Activated CD4-positive, alpha-beta T cell treated with anti-CD3 and anti-CD28 coated beads, Interleukin-2, amount 10 ng/mL, durations not matched to agents 7 days and 5 days (primary cell): ENCODE data around the gene LAPTM5. TPM values are rescaled to one million over a fixed set of nuclear protein-coding genes. Genes with fewer than 3 reads are reported as not detected.

Source experiments
- CTCF ChIA-PET: fragments of 350-600 bp; sonication (Branson Sonifier 250); formaldehyde crosslinking; loops from one replicate; lab custom pipeline; 2021; ENCODE audit warnings: antibody characterized with exemption; lab: Charles Lee
- POLR2A ChIA-PET: fragments of 350-600 bp; sonication (Branson Sonifier 250); formaldehyde crosslinking; loops from one replicate; lab custom pipeline; 2021; ENCODE audit warnings: antibody characterized with exemption; lab: Charles Lee
- DNase-seq: peaks from one replicate; pipeline ENCODE4 v3.0.0-alpha.2; 2020
- H3K27ac Mint-ChIP-seq: one replicate; pipeline ENCODE4 v1.8.0; 2021; ENCODE audit warnings: mild to moderate bottlenecking, moderate library complexity, mixed read lengths
- H3K27me3 Mint-ChIP-seq: one replicate; pipeline ENCODE4 v1.8.0; 2021; ENCODE audit warnings: mixed read lengths
- H3K36me3 Mint-ChIP-seq: one replicate; pipeline ENCODE4 v1.8.0; 2021; ENCODE audit warnings: low read depth, mixed read lengths
- H3K4me1 Mint-ChIP-seq: one replicate; pipeline ENCODE4 v1.8.0; 2021; ENCODE audit warnings: mixed read lengths
- H3K4me3 Mint-ChIP-seq: one replicate; pipeline ENCODE4 v1.8.0; 2021; ENCODE audit warnings: mild to moderate bottlenecking, moderate library complexity, mixed read lengths
- H3K9me3 Mint-ChIP-seq: one replicate; pipeline ENCODE4 v1.8.0; 2021; ENCODE audit warnings: mixed read lengths
- total RNA-seq, 2 experiments: library from RNA; stranded (reverse); gene quantifications; one replicate each; pipeline ENCODE4 v1.2.3, GENCODE V29; 2021

LAPTM5 gene
- total RNA-seq, 2 experiments from 2014 or later, result 481 to 584 TPM

DNA sequence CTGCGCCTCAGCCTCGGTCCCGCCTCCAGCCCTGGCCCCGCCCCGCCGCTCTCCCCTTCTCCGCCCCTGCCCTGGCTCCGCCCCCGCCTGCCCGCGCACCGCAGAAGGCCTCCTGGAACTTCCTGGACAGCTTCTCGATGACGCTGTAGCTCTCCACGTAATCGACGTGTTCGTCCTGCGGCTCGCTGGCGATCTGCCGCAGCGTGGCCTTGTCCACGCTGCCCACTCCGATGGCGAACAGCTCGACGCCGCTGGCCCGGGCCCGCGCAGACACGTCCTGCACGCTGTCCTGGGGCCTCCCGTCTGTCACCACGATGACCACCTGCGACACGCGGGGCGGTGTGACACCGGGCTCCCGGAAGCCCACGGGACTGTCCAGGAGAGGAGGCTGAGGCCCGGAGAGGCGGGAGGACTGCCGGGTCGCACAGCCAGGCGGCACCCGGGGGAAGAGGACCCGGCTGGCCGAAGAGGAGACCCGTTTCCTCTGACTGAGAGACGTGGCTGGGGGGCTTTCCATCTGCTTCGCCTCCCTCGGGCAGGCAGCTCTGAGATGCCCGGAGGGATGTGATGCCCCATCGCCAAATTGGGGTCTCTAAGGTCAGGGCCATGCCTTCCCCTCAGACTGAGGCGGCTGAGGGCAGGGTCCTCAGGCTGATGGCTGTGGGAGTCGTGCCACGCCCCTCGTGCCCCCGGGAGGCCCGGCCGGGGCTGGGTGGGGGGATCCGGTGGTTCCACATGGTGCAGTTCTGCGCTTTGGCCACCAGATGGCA lies 38.8 kb downstream of the LAPTM5 start:
- POLR2A ChIA-PET, result interaction anchor here (1.6 to 2.0 kb wide), 2 partner anchors 25 to 61 kb away, joined by 8 to 10 read pairs; no protein-coding TSS in a partner anchor

GRCh38 chr1:30718091-30718635 lies 39.4 kb downstream of the LAPTM5 start:
- H3K27me3 Mint-ChIP-seq, result no peaks in the 10 kb centered on the region
- peaks cover 22% of the 10 kb centered on the region for H3K4me1 Mint-ChIP-seq
- ChIA-PET POLR2A (interaction anchor here (1.6 to 2.0 kb wide), 2 partner anchors 26 to 61 kb away, joined by 8 to 10 read pairs; no protein-coding TSS in a partner anchor), CTCF (interaction anchor here (0.6 to 4.7 kb wide), 29 partner anchors 10 to 814 kb away, joined by 3 to 75 read pairs (median 8); partner anchors contain the start of gene LAPTM5)
- H3K36me3 Mint-ChIP-seq, result no peaks in the 10 kb centered on the region
- peak overlapping the region; percentile 91 for H3K4me3 Mint-ChIP-seq
- DNase-seq, result peak; percentile 99
- H3K9me3 Mint-ChIP-seq, result peaks cover 9% of the 10 kb centered on the region
- H3K27ac Mint-ChIP-seq, result peak overlapping the region; percentile 98

More for the DNA sequence above, 38.8 kb downstream of the LAPTM5 start:
- peak; percentile 83 for DNase-seq
- CTCF ChIA-PET, result interaction anchor here (0.6 to 4.7 kb wide), 40 partner anchors 11 to 813 kb away, joined by 3 to 75 read pairs (median 5); partner anchors contain the start of gene LAPTM5
- Mint-ChIP-seq H3K9me3 (peaks cover 9% of the 10 kb centered on the region), H3K4me3 (peak overlapping the region; percentile 81), H3K27me3 (no peaks in the 10 kb centered on the region), H3K4me1 (peaks cover 22% of the 10 kb centered on the region), H3K36me3 (no peaks in the 10 kb centered on the region), H3K27ac (peak overlapping the region; percentile 98)

DNA sequence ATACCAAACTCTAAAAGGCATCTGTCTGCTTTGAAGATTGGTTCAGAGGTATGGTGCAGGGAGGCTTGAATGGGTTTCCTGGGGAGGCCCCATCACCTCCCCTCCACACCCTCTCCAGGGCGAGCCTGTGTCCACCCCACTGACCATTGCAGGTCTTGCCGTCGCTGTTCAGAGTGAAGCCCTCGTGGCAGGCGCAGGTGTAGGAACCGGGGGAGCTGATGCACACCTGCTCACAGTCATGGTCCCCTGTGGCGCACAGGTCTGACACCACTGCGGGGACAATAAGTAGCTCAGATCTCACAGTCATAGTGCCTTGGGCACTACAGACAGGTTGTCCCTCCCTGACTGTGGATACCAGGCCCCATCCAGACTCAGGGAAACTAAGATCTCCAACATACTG lies 40.9 kb downstream of the LAPTM5 start:
- Mint-ChIP-seq H3K27me3 (no peaks in the 10 kb centered on the region), H3K4me3 (peak overlapping the region; percentile 91), H3K36me3 (no peaks in the 10 kb centered on the region), H3K4me1 (peaks cover 22% of the 10 kb centered on the region), H3K27ac (peak overlapping the region; percentile 21), H3K9me3 (peaks cover 9% of the 10 kb centered on the region)
- ChIA-PET CTCF (interaction anchor here (1.0 to 1.7 kb wide), 4 partner anchors 9 to 85 kb away, joined by 3 to 5 read pairs (median 5); no protein-coding TSS in a partner anchor), POLR2A (no interaction called here)
- no peak for DNase-seq

DNA sequence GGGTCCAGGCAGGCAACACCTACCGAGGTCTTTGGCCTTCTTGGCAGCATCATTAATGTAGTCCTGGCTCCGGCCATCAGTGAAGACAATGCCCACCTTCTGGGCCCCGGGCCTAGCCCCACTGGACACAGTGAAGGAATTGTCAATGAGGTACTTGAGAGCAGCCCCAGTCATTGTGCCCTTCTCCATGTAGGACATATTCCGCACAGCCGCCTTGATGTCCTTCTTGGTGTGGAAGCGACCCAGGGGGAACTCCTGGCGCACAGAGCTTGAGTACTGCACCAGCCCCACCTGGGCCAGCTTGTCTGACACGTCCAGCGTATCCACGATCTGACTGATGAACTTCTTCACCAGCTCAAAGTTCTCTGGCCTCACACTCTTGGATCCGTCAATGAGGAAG lies 41.7 kb downstream of the LAPTM5 start:
- DNase-seq, result no peak
- ChIA-PET POLR2A (no interaction called here), CTCF (interaction anchor here (1.7 kb wide), 1 partner anchor 8 kb away, joined by 5 read pairs; no protein-coding TSS in a partner anchor)
- H3K4me3 Mint-ChIP-seq, result no peak overlapping the region
- peaks cover 22% of the 10 kb centered on the region for H3K4me1 Mint-ChIP-seq
- H3K27me3 Mint-ChIP-seq, result no peaks in the 10 kb centered on the region
- H3K9me3 Mint-ChIP-seq, result peaks cover 9% of the 10 kb centered on the region
- no peaks in the 10 kb centered on the region for H3K36me3 Mint-ChIP-seq
- no peak overlapping the region for H3K27ac Mint-ChIP-seq

- DNase-seq, result no peak
- peaks cover 20% of the 10 kb centered on the region for H3K4me1 Mint-ChIP-seq
- CTCF ChIA-PET, result interaction anchor here (0.6 kb wide), 1 partner anchor 844 kb away, joined by 4 read pairs; no protein-coding TSS in a partner anchor
Measured at GRCh38 chr1:30715216-30715615, 42.4 kb downstream of the LAPTM5 start.

DNA sequence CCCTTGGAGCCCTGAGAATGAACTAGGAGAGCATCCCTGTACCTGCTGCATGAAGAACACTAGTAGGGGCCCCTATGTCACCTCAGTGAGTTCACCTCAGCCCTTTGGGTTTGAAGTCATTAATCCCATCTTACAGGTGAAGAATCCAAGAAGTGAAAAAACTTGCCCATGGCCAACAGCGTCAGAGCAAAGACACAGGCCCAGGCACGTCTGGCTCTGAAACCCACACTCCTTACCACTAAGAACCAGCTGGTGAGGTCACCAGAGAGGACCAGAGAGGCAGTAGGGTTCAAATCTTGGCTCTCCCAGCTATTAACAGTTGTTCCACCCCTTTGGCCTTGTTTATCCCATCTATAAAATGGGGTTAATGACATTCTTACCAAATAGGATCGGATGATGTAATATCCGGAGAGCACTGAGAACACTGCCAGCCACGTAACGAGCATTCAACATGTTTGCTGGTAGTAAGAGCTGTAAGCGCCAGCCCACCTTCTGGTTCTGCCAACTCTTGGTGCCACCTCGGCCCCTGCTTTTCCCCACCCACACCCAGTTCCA lies 43.0 kb downstream of the LAPTM5 start:
- DNase-seq, result no peak
- no peaks in the 10 kb centered on the region for H3K36me3 Mint-ChIP-seq
- H3K27me3 Mint-ChIP-seq, result no peaks in the 10 kb centered on the region
- CTCF ChIA-PET, result no interaction called here
- POLR2A ChIA-PET, result no interaction called here
- peaks cover 17% of the 10 kb centered on the region for H3K4me1 Mint-ChIP-seq
- no peak overlapping the region for H3K4me3 Mint-ChIP-seq
- peaks cover 9% of the 10 kb centered on the region for H3K9me3 Mint-ChIP-seq
- H3K27ac Mint-ChIP-seq, result peak overlapping the region; percentile 26

More at GRCh38 chr1:30715216-30715615, 42.4 kb downstream of the LAPTM5 start:
- Mint-ChIP-seq H3K27me3 (no peaks in the 10 kb centered on the region), H3K36me3 (no peaks in the 10 kb centered on the region), H3K27ac (no peak overlapping the region), H3K9me3 (peaks cover 9% of the 10 kb centered on the region), H3K4me3 (no peak overlapping the region)
- POLR2A ChIA-PET, result no interaction called here

DNA sequence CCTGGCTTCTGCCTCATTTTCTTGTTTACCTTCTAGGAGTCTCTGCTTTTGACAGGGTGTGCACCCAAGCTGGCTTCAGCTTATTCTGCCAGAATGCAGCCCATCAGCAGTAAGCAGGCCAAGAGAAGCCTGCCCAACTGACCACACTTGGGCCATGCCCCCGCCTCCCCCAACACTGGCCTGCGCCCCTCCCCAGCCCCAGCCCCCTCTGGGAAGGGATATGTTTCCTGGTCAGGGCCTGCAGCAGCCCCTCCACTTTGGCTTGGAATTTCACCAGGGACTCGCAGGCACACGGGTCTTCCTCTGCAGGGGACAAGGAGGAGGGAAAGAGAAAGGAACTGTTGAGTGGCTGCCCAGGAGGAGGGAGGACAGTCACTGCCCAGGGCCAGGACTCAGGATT lies 43.5 kb downstream of the LAPTM5 start:
- H3K27ac Mint-ChIP-seq, result no peak overlapping the region
- DNase-seq, result no peak
- H3K4me1 Mint-ChIP-seq, result peaks cover 12% of the 10 kb centered on the region
- CTCF ChIA-PET, result no interaction called here
- H3K36me3 Mint-ChIP-seq, result no peaks in the 10 kb centered on the region
- peaks cover 9% of the 10 kb centered on the region for H3K9me3 Mint-ChIP-seq
- H3K4me3 Mint-ChIP-seq, result no peak overlapping the region
- POLR2A ChIA-PET, result no interaction called here
- H3K27me3 Mint-ChIP-seq, result no peaks in the 10 kb centered on the region

DNA sequence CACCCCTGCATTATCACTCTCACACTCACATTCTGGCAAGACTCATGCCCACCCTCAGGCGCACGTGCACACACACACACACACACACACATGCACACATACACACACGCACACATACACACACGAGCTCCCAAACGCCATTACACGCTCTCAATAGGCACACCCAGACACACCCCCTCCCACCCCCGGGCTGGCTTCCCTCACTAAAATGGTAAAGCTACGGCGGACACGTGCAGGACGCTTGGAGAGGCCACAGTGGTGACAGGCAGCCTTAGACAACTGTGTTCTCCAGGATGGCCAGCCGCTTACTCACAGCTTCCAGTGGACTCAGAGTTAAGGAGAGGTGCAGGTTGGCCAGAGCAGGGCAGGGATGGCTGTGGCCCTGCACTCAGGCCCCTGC lies 44.3 kb downstream of the LAPTM5 start:
- no peaks in the 10 kb centered on the region for H3K36me3 Mint-ChIP-seq
- H3K9me3 Mint-ChIP-seq, result peaks cover 9% of the 10 kb centered on the region
- CTCF ChIA-PET, result no interaction called here
- no peak overlapping the region for H3K4me3 Mint-ChIP-seq
- POLR2A ChIA-PET, result no interaction called here
- H3K4me1 Mint-ChIP-seq, result peaks cover 12% of the 10 kb centered on the region
- H3K27ac Mint-ChIP-seq, result no peak overlapping the region
- no peaks in the 10 kb centered on the region for H3K27me3 Mint-ChIP-seq
- no peak for DNase-seq

- H3K27me3 Mint-ChIP-seq, result no peaks in the 10 kb centered on the region
- peaks cover 8% of the 10 kb centered on the region for H3K4me1 Mint-ChIP-seq
- POLR2A ChIA-PET, result no interaction called here
- no peak overlapping the region for H3K4me3 Mint-ChIP-seq
- CTCF ChIA-PET, result no interaction called here
- H3K9me3 Mint-ChIP-seq, result peaks cover 9% of the 10 kb centered on the region
- H3K36me3 Mint-ChIP-seq, result no peaks in the 10 kb centered on the region
- no peak for DNase-seq
- H3K27ac Mint-ChIP-seq, result no peak overlapping the region
Measured at GRCh38 chr1:30712583-30712982, 45.0 kb downstream of the LAPTM5 start.

DNA sequence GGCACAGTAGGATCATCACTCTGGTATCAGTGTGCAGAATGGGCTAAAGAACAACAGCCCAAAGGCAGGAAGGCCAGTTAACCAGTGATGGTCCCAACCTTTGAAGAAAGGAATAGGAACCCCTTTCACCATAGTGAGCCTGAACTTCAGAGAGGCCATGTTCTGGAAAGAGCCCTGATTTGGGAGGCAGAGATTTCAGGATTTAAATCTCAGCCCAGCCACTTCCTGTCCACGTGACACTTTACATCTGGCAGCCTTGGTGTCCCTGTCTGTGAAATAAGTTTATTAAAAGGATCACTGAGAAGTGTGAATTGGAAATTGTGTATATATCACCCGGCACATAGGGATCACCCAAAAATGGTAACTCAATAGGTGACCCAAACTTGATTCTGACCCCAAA lies 47.2 kb downstream of the LAPTM5 start:
- Mint-ChIP-seq H3K27me3 (peaks cover 3% of the 10 kb centered on the region), H3K27ac (no peak overlapping the region), H3K4me3 (no peak overlapping the region), H3K9me3 (peaks cover under 1% of the 10 kb centered on the region), H3K36me3 (no peaks in the 10 kb centered on the region), H3K4me1 (no peaks in the 10 kb centered on the region)
- ChIA-PET CTCF (no interaction called here), POLR2A (no interaction called here)
- no peak for DNase-seq

- peaks cover 3% of the 10 kb centered on the region for H3K27me3 Mint-ChIP-seq
- CTCF ChIA-PET, result interaction anchor here (0.9 to 1.4 kb wide), 5 partner anchors 8 to 1511 kb away, joined by 3 to 7 read pairs (median 4); no protein-coding TSS in a partner anchor
- H3K4me1 Mint-ChIP-seq, result no peaks in the 10 kb centered on the region
- no peak for DNase-seq
- H3K36me3 Mint-ChIP-seq, result no peaks in the 10 kb centered on the region
- POLR2A ChIA-PET, result no interaction called here
- no peak overlapping the region for H3K4me3 Mint-ChIP-seq
- no peak overlapping the region for H3K27ac Mint-ChIP-seq
- H3K9me3 Mint-ChIP-seq, result no peaks in the 10 kb centered on the region
Measured at GRCh38 chr1:30708361-30708728, 49.2 kb downstream of the LAPTM5 start.

GRCh38 chr1:30707412-30708360 lies 49.9 kb downstream of the LAPTM5 start:
- ChIA-PET CTCF (interaction anchor here (0.9 to 1.4 kb wide), 5 partner anchors 9 to 1510 kb away, joined by 3 to 7 read pairs (median 4); no protein-coding TSS in a partner anchor), POLR2A (no interaction called here)
- Mint-ChIP-seq H3K9me3 (no peaks in the 10 kb centered on the region), H3K4me3 (no peak overlapping the region), H3K27ac (no peak overlapping the region), H3K27me3 (peaks cover 3% of the 10 kb centered on the region), H3K4me1 (no peaks in the 10 kb centered on the region), H3K36me3 (no peaks in the 10 kb centered on the region)
- peak; percentile 59 for DNase-seq
